Stimulated activated CD8-positive, alpha-beta memory T cell treated with anti-CD3 and anti-CD28 coated beads, Interleukin-4, amount 100 ng/mL, for 48 hours (primary cell): ENCODE data around the gene CWC22.
"Not testable (repeated sequence)": the region's sequence is repeated elsewhere in the genome, so short reads cannot be mapped to it uniquely, and the experiment has no call there.

Source experiments
- DNase-seq: peaks from one replicate; pipeline ENCODE4 v3.0.0-alpha.2; 2020

CWC22 gene

DNA sequence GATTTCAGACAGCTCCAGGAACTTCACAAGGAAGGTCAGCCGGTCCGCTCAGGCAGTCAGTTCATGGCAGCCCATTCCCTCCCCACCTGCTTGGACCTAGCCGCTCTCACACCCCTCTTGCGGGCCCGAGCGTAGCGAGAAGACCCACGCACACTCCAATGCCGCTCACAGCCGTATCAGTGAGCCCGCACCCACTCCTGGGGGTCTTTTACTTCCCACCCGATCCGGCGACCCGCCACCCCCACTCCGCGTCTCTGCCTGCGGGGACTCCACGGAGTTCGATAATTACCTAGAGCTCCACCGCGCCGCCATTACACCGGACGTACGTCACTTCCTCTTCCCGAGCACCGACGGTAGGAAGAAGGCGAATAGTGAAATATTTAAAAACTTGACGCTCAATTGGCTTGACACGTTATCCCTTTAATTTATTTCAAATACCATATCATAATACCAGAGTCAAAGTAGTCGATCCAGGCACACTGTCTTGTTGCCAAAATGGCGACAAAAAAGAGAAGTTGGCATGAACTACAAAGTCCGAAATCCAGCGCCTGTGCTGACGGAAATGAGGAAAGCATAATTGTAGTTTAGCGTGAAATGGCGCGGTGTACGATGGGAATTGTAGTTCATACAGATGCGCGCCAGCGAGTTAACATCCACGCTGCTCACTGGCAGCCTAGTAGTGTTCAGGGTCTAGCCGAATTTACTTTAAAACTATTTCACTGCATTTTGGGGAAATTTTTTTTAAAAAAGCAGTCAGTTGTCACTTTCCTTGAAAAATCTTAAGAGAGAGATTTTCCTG is at the start of gene CWC22:
Gene CWC22, minus strand, starts transcription at position 517 of the 799 bp plus-strand sequence. CDS start 13,956 bp downstream, outside the sequence.
- peak; percentile 84 for DNase-seq

GRCh38 chr2:180056367-180057118 is 49.4 kb upstream of the CWC22 start:
- no peak for DNase-seq

DNA sequence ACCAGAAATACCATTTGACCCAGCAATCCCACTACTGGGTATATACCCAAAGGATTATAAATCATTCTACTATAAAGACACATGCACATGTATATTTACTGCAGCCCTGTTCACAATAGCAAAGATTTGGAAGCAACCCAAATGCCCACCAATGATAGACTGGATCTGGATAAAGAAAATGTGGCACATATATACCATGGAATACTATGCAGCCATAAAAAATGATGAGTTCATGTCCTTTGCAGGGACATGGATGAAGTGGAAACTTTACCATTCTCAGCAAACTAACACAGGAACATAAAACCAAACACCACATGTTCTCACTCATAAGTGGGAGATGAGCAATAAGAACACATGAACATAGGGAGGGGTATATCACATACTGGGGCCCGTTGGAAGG is 47.5 kb upstream of the CWC22 start:
- not testable (repeated sequence) for DNase-seq

DNA sequence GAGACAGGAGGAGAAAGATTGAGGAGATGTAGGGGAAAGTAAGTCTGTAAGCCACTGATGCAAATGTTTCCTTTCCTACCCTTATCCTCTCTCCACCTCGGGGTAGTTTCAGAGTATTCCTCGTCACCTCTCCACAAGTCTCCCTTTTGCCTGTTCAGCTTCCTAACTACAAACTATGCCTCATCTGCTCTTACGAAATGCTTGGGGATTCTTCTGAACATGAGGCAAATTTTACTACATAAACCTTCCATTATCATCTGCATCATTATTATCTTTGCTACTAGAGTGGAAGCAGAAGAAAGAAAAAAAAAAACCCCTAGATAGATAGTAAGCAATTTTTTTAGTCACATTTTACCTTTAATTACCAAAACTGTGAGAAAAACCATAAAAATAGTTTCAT is 43.1 kb upstream of the CWC22 start:
- DNase-seq = no peak

GRCh38 chr2:180048251-180048650 is 41.2 kb upstream of the CWC22 start:
- DNase-seq = no peak

- no peak for DNase-seq
Observed at GRCh38 chr2:180046776-180047175, 39.7 kb upstream of the CWC22 start.

DNA sequence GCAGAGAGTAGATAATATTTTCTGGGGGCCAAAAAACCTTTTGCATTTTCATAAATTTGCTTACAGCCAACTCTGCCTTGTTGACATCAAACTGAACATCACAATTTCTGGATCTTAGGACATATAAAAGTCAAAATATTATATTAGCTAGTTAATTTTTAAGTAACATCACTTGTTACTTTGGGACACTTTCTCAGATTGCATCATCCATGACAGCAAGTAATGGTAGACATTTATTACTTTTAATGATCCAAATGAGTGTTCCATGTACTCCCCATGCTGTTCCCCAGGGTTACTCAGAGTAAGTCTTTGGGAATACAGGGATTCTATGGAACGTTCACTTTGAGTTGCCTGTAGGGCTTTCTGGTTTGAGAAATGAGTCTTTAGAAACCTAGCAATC is 39.1 kb upstream of the CWC22 start:
- DNase-seq = no peak

DNA sequence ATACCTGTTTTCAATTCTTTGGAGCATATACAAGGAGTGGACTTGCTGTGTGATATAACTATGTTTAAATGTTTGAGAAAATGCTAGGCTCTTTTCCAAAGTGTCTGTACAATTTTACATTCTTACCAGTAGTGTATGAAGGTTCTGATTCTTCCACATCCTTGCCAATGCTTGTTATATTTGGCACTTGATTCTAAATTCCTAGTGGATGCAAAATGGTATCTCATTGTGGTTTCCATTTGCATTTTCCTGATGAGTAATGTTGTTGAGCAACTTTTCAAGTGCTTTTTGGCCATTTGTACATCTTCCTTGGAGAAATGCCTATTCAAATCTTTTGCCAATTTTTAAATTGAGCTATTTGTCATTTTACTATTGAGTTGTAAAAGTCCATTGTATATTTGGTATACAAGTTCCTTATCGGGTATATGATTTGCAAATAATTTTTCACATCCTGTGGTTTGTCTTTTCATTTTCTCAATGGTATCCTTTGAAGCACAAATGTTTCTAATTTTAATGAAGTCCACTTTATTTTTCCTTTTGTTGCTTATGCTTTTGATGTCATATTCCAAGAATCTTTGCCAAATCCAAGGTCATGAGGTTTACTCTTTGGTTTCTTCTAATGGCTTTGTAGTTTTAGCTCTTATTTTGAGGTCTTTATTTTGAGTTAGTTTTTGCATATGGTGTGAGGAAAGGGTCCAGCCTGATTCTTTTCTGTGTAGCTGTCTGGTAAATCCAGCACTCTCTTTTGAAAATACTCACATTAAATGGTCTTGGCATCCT is 33.2 kb upstream of the CWC22 start:
- DNase-seq = no peak

DNA sequence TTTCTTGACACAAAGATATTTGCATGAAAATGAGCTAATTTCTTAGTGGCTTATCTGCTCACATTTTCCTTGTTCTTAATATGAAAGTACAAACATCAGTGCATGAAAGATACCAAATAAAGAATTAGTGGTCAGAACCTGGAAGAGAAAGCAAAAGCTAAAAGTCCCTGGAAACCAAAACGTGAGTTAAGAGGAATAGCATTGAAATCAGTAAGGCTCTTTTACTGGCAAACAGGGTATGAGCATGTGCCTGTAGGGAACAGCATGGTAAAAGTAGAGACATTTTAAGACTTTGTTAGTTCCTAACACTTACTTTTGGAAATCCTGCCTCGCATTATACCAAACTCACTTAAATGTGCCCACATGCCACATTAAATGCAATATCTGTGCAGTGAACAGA is 31.9 kb upstream of the CWC22 start:
- no peak for DNase-seq

DNA sequence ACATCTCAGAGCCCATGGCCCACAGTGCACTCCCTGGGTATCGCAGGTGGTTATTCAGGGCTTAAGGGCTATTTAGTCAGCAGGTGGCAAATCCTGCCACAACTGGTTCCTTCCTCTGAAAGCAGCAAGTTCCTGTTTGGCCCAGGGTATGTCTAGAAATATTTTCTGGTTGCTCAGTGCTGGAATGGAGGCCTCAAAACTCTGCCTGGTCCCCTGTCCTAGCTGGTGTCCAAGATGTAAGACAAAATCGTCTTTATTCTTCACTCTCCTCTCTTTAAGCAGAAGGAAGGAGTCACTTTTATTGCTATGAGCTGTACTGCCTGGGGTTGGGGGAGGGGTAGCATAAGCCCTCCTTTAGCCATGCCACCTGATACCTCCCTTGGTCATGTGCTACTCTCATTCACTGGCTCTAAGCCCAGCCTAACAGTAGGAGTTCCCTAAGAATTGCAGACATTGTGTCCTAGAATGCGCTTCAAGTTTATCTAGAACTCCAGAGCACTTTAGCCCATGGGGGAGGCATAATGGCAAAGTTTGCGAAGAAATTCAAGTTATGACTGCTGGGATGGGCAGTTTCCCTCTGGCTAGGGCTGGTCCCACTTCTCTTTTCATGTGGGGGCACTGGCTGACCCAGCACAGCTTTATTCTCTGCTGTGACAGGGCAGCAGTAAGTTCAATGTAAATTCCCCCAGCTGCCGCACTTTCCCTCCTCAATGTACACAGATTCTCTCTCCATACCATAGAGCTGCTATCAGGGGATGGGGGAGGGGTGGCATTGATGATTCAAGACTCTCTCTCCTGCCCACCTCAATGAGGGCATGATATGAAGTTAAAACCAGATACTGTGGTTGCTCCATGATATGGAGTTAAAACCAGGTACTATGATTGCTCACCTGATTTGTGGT is 27.1 kb upstream of the CWC22 start:
- DNase-seq = no peak

DNA sequence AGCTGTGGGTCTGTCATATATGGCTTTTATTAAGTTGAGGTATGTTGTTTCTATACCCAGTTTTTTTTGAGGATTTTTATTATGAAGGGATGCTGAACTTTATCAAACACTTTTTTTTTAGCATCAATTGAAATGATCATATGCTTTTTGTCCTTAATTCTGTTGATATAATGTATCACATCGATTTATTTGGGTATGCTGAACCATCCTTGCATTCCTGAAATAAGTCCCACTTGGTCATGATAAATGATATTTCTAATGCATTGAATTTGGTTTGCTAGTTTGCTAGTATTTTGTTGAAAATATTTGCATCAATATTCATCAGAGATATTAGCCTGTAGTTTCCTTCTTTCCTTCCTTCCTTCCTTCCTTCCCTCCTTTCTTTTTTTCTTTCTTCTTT is 22.5 kb upstream of the CWC22 start:
- DNase-seq = no peak

DNA sequence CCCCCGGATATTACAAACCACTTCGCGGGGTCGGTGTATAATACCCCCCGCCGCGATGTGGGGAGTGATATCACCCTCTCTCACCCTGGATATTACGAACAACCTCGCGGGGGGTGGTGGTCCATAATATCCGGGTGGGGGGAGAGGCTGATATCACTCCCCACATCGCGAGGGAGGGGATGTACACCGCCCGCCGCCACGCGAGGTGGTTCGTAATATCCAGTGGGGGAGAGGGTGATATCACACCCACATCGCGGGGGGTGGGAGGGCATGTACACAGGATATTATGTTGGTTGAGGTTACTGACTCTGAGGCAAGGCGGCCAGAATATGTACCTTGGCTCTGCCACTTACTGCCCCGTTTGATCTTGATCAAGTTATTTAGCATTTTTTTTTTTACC is 14.8 kb upstream of the CWC22 start:
- no peak for DNase-seq

DNA sequence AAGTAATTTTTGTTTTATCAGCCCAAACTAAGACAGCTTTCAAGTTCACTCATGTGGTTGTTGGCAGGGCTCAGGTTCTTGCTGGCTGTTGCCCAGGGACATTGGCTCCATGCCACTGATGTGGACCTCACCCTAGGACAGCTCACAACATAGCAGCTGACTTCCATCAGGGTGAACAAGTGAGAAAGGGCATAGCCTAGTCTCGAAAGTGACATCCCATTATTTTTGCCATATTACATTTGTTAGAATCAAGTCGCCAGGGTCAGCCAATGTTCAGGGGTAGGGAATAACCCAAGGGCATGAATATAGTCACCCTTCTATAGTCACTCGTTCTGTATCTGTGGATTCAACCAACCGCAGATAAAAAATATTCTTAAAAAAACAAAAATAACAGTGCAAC is 10.7 kb upstream of the CWC22 start:
- no peak for DNase-seq

- DNase-seq = no peak
Observed at GRCh38 chr2:180016937-180017336, 9.8 kb upstream of the CWC22 start.

DNA sequence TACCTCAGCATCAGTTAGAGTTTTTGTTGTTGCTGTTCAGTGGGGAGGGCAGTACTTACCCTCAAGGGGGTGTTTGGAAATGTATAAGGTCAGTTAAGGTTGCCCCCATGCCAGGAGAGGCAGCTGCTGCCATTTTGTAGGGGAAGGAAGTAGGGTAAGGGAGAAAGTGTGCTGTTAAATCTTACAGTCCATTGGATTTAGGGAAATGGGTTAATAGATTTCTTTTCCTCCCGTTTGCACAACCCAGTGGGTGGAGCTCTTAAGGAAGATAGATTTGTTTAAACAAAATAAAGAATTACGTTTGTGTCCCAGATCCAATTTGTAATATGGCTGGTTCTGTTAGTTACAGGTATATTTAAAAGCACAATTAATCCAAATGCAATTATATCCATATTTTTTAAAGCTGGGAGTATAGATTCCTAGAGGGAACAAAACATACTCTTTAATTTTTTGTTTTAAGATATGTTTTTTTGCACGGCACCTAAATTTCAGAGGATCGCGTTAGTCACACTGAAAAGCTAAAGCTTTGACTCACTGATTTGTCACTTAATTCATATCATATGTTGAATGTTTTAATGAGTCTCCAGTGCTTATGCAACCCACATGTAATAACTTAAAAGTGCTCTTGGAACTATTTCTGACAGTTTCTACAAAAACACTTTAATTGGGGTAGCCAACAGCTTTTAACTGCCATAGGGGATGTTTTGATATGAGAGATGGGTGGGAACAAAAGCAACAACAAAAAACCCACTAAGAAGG is 9.0 kb upstream of the CWC22 start:
- DNase-seq = no peak

DNA sequence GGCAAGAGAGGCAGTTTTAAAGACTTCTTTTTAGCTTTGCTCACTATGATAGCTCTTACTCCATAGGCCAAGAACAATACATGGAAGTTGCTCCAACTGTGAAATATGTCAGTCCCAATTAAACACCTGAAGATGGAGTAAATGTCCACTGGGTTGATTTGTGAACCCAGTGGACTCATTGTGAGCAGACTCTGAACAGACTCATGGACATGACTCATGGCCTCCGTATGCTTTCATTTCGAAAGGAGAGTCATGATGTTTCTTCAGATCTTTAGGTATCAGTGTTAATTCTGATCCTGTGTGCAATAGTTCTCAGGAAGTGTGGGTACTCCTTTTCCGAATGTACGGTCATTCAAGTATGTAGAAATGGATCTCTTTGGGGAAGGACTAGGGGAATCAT is 5.4 kb upstream of the CWC22 start:
- DNase-seq = no peak

GRCh38 chr2:180010701-180011100 is 3.6 kb upstream of the CWC22 start:
- no peak for DNase-seq

GRCh38 chr2:180006231-180006630 is 866 bp downstream of the CWC22 start:
- DNase-seq = no peak

GRCh38 chr2:180005465-180005864 is 1.6 kb downstream of the CWC22 start:
- DNase-seq = not testable (repeated sequence)

GRCh38 chr2:180004731-180005130 is 2.4 kb downstream of the CWC22 start:
- no peak for DNase-seq

DNA sequence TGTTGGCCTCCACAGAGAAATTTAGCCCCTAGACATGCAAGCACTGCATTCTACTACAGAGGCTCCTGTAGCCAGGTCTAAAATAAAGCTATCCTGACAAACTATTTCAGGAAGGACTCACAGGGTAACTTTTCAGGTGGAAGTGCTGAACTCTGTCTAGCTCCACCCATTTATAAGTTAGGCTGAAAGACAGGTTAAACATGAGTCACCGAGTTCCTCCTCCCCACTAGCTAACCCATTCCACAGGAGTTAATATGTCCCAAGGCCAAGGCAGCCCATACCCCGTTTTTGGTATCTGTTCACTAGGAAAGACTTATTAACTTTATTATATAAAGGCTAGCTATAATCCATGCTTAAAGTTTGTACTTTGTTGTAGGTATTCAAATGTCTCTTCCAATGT is 3.5 kb downstream of the CWC22 start:
- no peak for DNase-seq

- no peak for DNase-seq
Observed at GRCh38 chr2:180003073-180003472, 4.0 kb downstream of the CWC22 start.
